ENCODE data around the gene SERPINA3. TPM values are rescaled to one million over a fixed set of nuclear protein-coding genes. Genes with fewer than 3 reads are reported as not detected.
"Not testable (repeated sequence)": the region's sequence is repeated elsewhere in the genome, so short reads cannot be mapped to it uniquely, and the experiment has no call there.

The SERPINA3 gene
- total and polyA plus RNA-seq, 2 donors (not counting 1 experiment from before 2014, with no cell fraction given): 0.47 to 0.50 TPM

GRCh38 chr14:94602722-94603121 is 9.5 kb upstream of the SERPINA3 start:
- H3K27ac ChIP-seq (ENCODE audit: insufficient read depth, low read length): no peak overlapping the region
- H3K4me3 ChIP-seq (replicated peaks in 1 of 4; ENCODE audit: control extremely low read depth in 1 of 4, insufficient read depth in 1 of 4, low read depth in 3 of 4, low read length in 4 of 4): no peak overlapping the region
- H3K4me2 ChIP-seq (ENCODE audit: extremely low read depth, insufficient read depth, low read length): no peak overlapping the region
- no peaks in the 10 kb centered on the region for H3K9me3 ChIP-seq (ENCODE audit: control insufficient read depth, insufficient read depth, low read depth, low read length)
- no peaks in the 10 kb centered on the region for H3K36me3 ChIP-seq (ENCODE audit: control insufficient read depth, insufficient read depth, low read length)
- DNase-seq (ENCODE audit: low read depth in 2 of 2): no peak
- TF ChIP-seq EZH2 (IDR thresholded peaks at IDR 0.05; ENCODE audit: low read length, missing control alignments) (no peak), CTCF (conservative IDR thresholded peaks at IDR 0.05 in 1 of 2, IDR thresholded peaks at IDR 0.05 in 1 of 2; ENCODE audit: low read depth in 1 of 2, low read length in 2 of 2) (no peak)
- H3K27me3 ChIP-seq (ENCODE audit: control insufficient read depth, insufficient read depth, low read length): no peaks in the 10 kb centered on the region
- H3K9ac ChIP-seq (ENCODE audit: insufficient read depth, low read length): no peak overlapping the region
- H3K79me2 ChIP-seq (ENCODE audit: control insufficient read depth, insufficient read depth, low read length): no peaks in the 10 kb centered on the region
- H3K4me1 ChIP-seq (ENCODE audit: control insufficient read depth, extremely low read depth, insufficient read depth, low read length): peaks cover 15% of the 10 kb centered on the region
- no peaks in the 10 kb centered on the region for H4K20me1 ChIP-seq (ENCODE audit: control insufficient read depth, extremely low read depth, insufficient read depth, low read length)
- H2AFZ ChIP-seq (ENCODE audit: low read length): no peak overlapping the region

- H3K9me3 ChIP-seq (ENCODE audit: control insufficient read depth, insufficient read depth, low read depth, low read length): no peaks in the 10 kb centered on the region
- TF ChIP-seq EZH2 (IDR thresholded peaks at IDR 0.05; ENCODE audit: low read length, missing control alignments): no peak
- TF ChIP-seq CTCF (conservative IDR thresholded peaks at IDR 0.05 in 1 of 2, IDR thresholded peaks at IDR 0.05 in 1 of 2; ENCODE audit: low read depth in 1 of 2, low read length in 2 of 2): no peak
Measured at GRCh38 chr14:94605361-94605760, 6.8 kb upstream of the SERPINA3 start.

GRCh38 chr14:94608966-94609365 is 3.2 kb upstream of the SERPINA3 start:
- not testable (repeated sequence) for DNase-seq (ENCODE audit: low read depth in 2 of 2); H3K27ac ChIP-seq (ENCODE audit: insufficient read depth, low read length); H2AFZ ChIP-seq (ENCODE audit: low read length); H3K27me3 ChIP-seq (ENCODE audit: control insufficient read depth, insufficient read depth, low read length); H4K20me1 ChIP-seq (ENCODE audit: control insufficient read depth, extremely low read depth, insufficient read depth, low read length); H3K36me3 ChIP-seq (ENCODE audit: control insufficient read depth, insufficient read depth, low read length); H3K4me2 ChIP-seq (ENCODE audit: extremely low read depth, insufficient read depth, low read length); H3K9me3 ChIP-seq (ENCODE audit: control insufficient read depth, insufficient read depth, low read depth, low read length); H3K9ac ChIP-seq (ENCODE audit: insufficient read depth, low read length); H3K79me2 ChIP-seq (ENCODE audit: control insufficient read depth, insufficient read depth, low read length); H3K4me1 ChIP-seq (ENCODE audit: control insufficient read depth, extremely low read depth, insufficient read depth, low read length); H3K4me3 ChIP-seq (replicated peaks in 1 of 4; ENCODE audit: control extremely low read depth in 1 of 4, insufficient read depth in 1 of 4, low read depth in 3 of 4, low read length in 4 of 4)

More at GRCh38 chr14:94605361-94605760, 6.8 kb upstream of the SERPINA3 start:
- no peak overlapping the region for H2AFZ ChIP-seq (ENCODE audit: low read length)
- H3K27me3 ChIP-seq (ENCODE audit: control insufficient read depth, insufficient read depth, low read length): no peaks in the 10 kb centered on the region
- H3K36me3 ChIP-seq (ENCODE audit: control insufficient read depth, insufficient read depth, low read length): no peaks in the 10 kb centered on the region
- H3K9ac ChIP-seq (ENCODE audit: insufficient read depth, low read length): no peak overlapping the region
- no peak overlapping the region for H3K4me2 ChIP-seq (ENCODE audit: extremely low read depth, insufficient read depth, low read length)
- H3K4me1 ChIP-seq (ENCODE audit: control insufficient read depth, extremely low read depth, insufficient read depth, low read length): peaks cover 13% of the 10 kb centered on the region
- H3K79me2 ChIP-seq (ENCODE audit: control insufficient read depth, insufficient read depth, low read length): no peaks in the 10 kb centered on the region
- no peak overlapping the region for H3K27ac ChIP-seq (ENCODE audit: insufficient read depth, low read length)
- no peaks in the 10 kb centered on the region for H4K20me1 ChIP-seq (ENCODE audit: control insufficient read depth, extremely low read depth, insufficient read depth, low read length)
- DNase-seq (ENCODE audit: low read depth in 2 of 2): peak in 1 of 2 donors; percentile 32
- H3K4me3 ChIP-seq (replicated peaks in 1 of 4; ENCODE audit: control extremely low read depth in 1 of 4, insufficient read depth in 1 of 4, low read depth in 3 of 4, low read length in 4 of 4): no peak overlapping the region
